Measurements from ENCODE around the gene NUDT16.
"Not testable (repeated sequence)": the region's sequence is repeated elsewhere in the genome, so short reads cannot be mapped to it uniquely, and the experiment has no call there.

Gene NUDT16

GRCh38 chr3:131371688-131372066 lies 9.9 kb upstream of the NUDT16 start:
- DNase-seq (ENCODE audit: low read depth, low spot score): no peak
- Histone ChIP-seq H3K36me3 (ENCODE audit: insufficient read depth, low read length) (no peaks in the 10 kb centered on the region), H3K27ac (no peak overlapping the region), H3K9ac (ENCODE audit: insufficient read length) (no peak overlapping the region), H3K9me3 (ENCODE audit: low read depth, low read length) (no peaks in the 10 kb centered on the region), H3K4me3 (no peak overlapping the region)
- TF ChIP-seq POLR2AphosphoS5 (IDR thresholded peaks at IDR 0.05; ENCODE audit: borderline replicate concordance, low read depth, low read length): no peak
- TF ChIP-seq EZH2 (IDR thresholded peaks at IDR 0.05): no peak
- no peak for TF ChIP-seq FOXP2 (optimal IDR thresholded peaks at IDR 0.05; ENCODE audit: control extremely low read depth, extremely low read length, insufficient read depth)

GRCh38 chr3:131374741-131375140 lies 6.8 kb upstream of the NUDT16 start:
- TF ChIP-seq FOXP2 (optimal IDR thresholded peaks at IDR 0.05; ENCODE audit: control extremely low read depth, extremely low read length, insufficient read depth) (no peak), POLR2AphosphoS5 (IDR thresholded peaks at IDR 0.05; ENCODE audit: borderline replicate concordance, low read depth, low read length) (no peak), EZH2 (IDR thresholded peaks at IDR 0.05) (no peak)
- Histone ChIP-seq H3K36me3 (ENCODE audit: insufficient read depth, low read length) (no peaks in the 10 kb centered on the region), H3K27ac (no peak overlapping the region), H3K9me3 (ENCODE audit: low read depth, low read length) (no peaks in the 10 kb centered on the region), H3K9ac (ENCODE audit: insufficient read length) (no peak overlapping the region), H3K4me3 (no peak overlapping the region)
- DNase-seq (ENCODE audit: low read depth, low spot score): no peak

GRCh38 chr3:131380821-131381444 lies 641 bp upstream of the NUDT16 start:
- not testable (repeated sequence) for DNase-seq (ENCODE audit: low read depth, low spot score); H3K4me3 ChIP-seq; H3K9ac ChIP-seq (ENCODE audit: insufficient read length); H3K27ac ChIP-seq; H3K9me3 ChIP-seq (ENCODE audit: low read depth, low read length); H3K36me3 ChIP-seq (ENCODE audit: insufficient read depth, low read length)

- TF ChIP-seq EZH2 (IDR thresholded peaks at IDR 0.05): no peak
- TF ChIP-seq POLR2AphosphoS5 (IDR thresholded peaks at IDR 0.05; ENCODE audit: borderline replicate concordance, low read depth, low read length): no peak
- no peak for TF ChIP-seq FOXP2 (optimal IDR thresholded peaks at IDR 0.05; ENCODE audit: control extremely low read depth, extremely low read length, insufficient read depth)
- Histone ChIP-seq H3K27ac (no peak overlapping the region), H3K36me3 (ENCODE audit: insufficient read depth, low read length) (no peaks in the 10 kb centered on the region), H3K9me3 (ENCODE audit: low read depth, low read length) (no peaks in the 10 kb centered on the region), H3K4me3 (no peak overlapping the region), H3K9ac (ENCODE audit: insufficient read length) (no peak overlapping the region)
- DNase-seq (ENCODE audit: low read depth, low spot score): no peak
These were observed 5.0 kb downstream of the NUDT16 start for GRCh38 chr3:131386429-131387165.

- no peak overlapping the region for H3K9ac ChIP-seq (ENCODE audit: insufficient read length)
- no peaks in the 10 kb centered on the region for H3K36me3 ChIP-seq (ENCODE audit: insufficient read depth, low read length)
- DNase-seq (ENCODE audit: low read depth, low spot score): no peak
- no peaks in the 10 kb centered on the region for H3K9me3 ChIP-seq (ENCODE audit: low read depth, low read length)
- TF ChIP-seq POLR2AphosphoS5 (IDR thresholded peaks at IDR 0.05; ENCODE audit: borderline replicate concordance, low read depth, low read length) (no peak), FOXP2 (optimal IDR thresholded peaks at IDR 0.05; ENCODE audit: control extremely low read depth, extremely low read length, insufficient read depth) (no peak)
- no peak overlapping the region for H3K27ac ChIP-seq
- H3K4me3 ChIP-seq: no peak overlapping the region
These were observed 6.4 kb downstream of the NUDT16 start for GRCh38 chr3:131387796-131388489.

GRCh38 chr3:131388490-131388799 lies 6.9 kb downstream of the NUDT16 start:
- no peak for DNase-seq (ENCODE audit: low read depth, low spot score)
- H3K9ac ChIP-seq (ENCODE audit: insufficient read length): no peak overlapping the region
- no peaks in the 10 kb centered on the region for H3K36me3 ChIP-seq (ENCODE audit: insufficient read depth, low read length)
- no peak for TF ChIP-seq POLR2AphosphoS5 (IDR thresholded peaks at IDR 0.05; ENCODE audit: borderline replicate concordance, low read depth, low read length)
- TF ChIP-seq EZH2 (IDR thresholded peaks at IDR 0.05): no peak
- no peak for TF ChIP-seq FOXP2 (optimal IDR thresholded peaks at IDR 0.05; ENCODE audit: control extremely low read depth, extremely low read length, insufficient read depth)
- no peak overlapping the region for H3K27ac ChIP-seq
- no peaks in the 10 kb centered on the region for H3K9me3 ChIP-seq (ENCODE audit: low read depth, low read length)
- no peak overlapping the region for H3K4me3 ChIP-seq

GRCh38 chr3:131390331-131390730 lies 8.8 kb downstream of the NUDT16 start:
- H3K36me3 ChIP-seq (ENCODE audit: insufficient read depth, low read length): no peaks in the 10 kb centered on the region
- no peak for DNase-seq (ENCODE audit: low read depth, low spot score)
- no peak overlapping the region for H3K27ac ChIP-seq
- no peaks in the 10 kb centered on the region for H3K9me3 ChIP-seq (ENCODE audit: low read depth, low read length)
- H3K9ac ChIP-seq (ENCODE audit: insufficient read length): no peak overlapping the region
- TF ChIP-seq EZH2 (IDR thresholded peaks at IDR 0.05) (no peak), POLR2AphosphoS5 (IDR thresholded peaks at IDR 0.05; ENCODE audit: borderline replicate concordance, low read depth, low read length) (no peak), FOXP2 (optimal IDR thresholded peaks at IDR 0.05; ENCODE audit: control extremely low read depth, extremely low read length, insufficient read depth) (no peak)
- no peak overlapping the region for H3K4me3 ChIP-seq

GRCh38 chr3:131393051-131393450 lies 11.5 kb downstream of the NUDT16 start:
- Histone ChIP-seq H3K9ac (ENCODE audit: insufficient read length) (no peak overlapping the region), H3K36me3 (ENCODE audit: insufficient read depth, low read length) (no peaks in the 10 kb centered on the region), H3K9me3 (ENCODE audit: low read depth, low read length) (no peaks in the 10 kb centered on the region), H3K4me3 (no peak overlapping the region), H3K27ac (no peak overlapping the region)
- no peak for DNase-seq (ENCODE audit: low read depth, low spot score)
- no peak for TF ChIP-seq POLR2AphosphoS5 (IDR thresholded peaks at IDR 0.05; ENCODE audit: borderline replicate concordance, low read depth, low read length)
- no peak for TF ChIP-seq FOXP2 (optimal IDR thresholded peaks at IDR 0.05; ENCODE audit: control extremely low read depth, extremely low read length, insufficient read depth)
- no peak for TF ChIP-seq EZH2 (IDR thresholded peaks at IDR 0.05)
